HUDEP-2 (cell line): ENCODE measurements around the gene SLC22A17.

Source experiments
- DNase-seq, 76 experiments: peaks; one replicate each; lab custom pipeline; 2025; ENCODE audit not compliant: unreplicated experiment in 76 of 76; lab: John Stamatoyannopoulos, UW

SLC22A17 gene

DNA sequence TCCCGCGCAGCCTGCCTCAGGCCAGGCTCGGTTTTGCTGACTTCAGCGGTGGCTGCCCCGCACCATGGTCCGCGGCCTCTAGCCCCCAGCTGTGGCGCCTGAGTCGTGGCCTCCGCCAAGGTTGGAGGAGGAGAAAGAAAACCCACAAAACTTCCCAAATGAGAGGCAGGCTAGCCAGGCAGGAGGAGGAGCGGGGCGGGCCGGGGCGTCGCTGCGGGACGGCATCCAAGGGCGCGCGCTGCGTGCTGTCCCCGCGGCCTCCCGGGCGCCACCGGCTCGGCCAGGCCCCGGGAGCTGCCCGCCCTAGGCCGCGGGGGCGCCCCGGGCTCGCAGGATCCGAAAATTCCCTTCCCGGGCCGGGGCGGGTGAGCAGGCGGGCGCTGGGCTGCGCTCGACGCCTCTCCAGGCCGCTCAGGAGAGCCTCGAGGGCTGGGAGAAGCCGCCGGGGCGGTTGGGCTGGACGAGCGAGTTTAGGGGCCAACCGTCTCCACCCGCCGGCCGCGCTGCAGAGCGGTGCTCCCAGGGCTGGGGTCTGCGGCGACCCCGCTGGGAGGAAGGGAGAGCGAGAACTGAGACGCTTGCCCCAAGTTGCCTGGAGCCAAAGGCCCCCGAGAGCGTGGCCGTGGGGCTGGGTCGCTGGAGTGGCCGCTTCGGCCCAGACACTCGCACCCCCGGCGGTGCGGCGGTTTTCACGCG lies 12.5 kb upstream of the SLC22A17 start, which contains the start of gene EFS:
Gene EFS, minus strand, starts transcription at position 137 of the 696 bp plus-strand sequence. CDS start 147 bp downstream, outside the sequence.
- no peak for DNase-seq

DNA sequence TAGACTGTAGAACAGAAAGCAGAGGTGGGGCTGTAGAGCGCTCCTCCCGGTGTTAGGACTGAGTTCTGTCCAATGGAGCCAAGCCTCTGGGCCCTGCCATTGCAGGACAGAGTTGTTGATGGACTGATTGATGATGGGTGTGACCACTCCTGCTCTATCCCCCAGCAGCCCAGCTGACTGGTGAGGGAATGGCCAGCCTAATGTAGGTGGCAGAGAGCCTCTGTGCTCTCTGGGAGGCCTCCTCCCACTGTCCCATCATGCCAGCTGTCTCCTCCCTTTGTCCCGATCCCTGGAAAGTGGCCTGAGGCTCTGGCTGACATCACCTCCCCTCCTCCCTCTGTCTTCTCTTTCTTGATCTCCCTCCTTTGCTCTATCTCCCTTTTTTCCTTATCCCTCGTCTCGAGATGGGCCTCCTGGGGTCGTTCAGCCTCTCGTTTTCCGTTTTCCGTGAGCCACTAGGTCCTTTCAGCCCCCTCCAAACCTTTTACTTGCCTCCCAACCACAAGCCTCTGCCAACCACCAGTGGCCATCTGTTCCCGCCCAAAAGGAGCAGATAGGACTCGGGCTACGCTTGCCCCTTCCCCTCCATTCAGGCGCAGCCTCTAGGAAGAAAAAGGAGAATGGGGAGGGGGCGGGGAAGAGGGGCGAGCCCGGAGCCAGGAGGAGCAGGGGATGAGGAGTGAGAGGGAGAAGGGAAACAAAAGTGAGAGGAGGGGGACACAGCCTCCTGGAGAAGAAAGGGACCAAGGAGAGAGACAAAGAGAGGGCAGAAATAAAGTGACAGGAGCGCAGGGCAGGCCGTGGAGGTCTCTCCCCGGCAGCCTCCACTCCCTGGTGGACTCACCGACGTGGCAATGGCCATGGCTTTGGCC lies 11.7 kb upstream of the SLC22A17 start:
- DNase-seq = no peak

DNA sequence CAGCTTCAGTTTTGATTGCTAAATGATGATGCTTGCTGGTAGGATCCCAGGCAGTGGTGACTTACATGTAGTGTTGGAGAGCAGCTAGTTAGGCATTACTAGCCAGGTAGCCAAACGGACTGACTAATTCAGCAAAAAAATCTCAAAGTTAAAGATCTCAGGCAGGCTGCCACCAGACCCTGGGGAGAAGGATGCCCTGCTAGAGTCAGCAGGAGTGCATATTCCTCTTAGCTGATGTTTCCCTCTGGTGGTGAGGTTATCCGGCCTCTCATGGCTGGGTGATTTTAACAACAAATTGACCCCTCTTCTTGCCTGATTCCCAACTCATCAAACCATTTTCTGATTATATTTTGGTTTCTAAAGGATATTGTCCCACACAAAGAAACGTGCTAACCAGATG lies 9.5 kb upstream of the SLC22A17 start:
- no peak for DNase-seq

DNA sequence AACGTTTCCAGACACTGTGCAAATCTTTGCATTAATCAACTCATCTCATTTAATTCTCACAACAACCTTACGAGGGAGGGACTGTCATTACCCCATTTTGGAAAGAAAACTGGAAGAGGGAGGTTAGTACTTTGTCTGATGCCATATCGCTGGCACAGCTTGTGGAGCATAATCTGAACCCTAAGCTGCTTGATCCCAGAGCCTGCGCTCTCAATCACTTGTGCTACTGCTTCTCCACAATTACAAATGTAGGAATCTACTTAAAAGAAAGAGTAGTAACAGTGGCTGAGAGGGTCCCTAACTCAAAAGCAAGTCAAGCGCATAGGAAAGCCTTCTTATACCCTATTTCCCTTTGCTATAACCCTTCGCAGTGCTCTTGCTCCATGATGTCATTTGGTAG lies 9.1 kb upstream of the SLC22A17 start:
- DNase-seq = no peak

DNA sequence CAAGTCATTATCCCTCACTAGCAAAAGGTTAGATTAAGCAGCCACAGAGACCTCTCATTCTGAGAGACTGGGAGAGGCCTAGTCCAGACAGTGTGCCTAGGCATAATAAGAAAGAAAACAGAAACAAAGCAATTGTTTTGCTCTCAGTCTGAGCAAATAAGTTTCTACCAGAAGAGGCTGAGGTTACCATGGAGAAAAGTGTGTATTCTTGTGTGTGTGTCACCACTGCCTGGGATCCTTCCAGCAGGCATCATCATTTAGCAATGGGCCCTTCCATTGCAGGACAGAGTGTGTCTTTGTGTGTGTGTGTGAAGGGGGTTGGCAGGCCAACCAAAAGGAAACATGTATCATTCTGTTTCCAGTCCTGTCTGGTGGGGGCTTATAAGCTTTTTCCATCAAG lies 8.6 kb upstream of the SLC22A17 start:
- no peak for DNase-seq

DNA sequence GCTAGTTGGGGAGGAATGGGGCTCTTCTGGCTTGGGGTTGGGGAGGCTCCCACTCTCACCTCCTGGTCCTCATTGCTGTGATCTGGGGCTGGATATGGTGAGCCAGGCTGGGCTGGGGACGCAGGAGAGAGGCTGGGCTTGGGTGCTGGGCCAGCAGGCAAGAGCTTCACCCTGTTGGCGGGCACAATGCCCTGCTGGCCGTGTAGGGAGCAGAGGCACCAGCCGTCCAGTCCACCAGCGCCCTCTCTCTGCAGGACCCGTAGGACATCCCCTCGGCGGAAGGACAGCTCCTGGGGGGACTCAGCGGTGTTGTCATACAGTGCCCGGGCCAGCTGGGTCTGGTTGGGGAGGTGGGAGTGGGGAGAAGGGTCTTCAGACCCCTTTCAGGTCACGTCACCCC lies 7.8 kb upstream of the SLC22A17 start:
- peak in 10 of 76 experiments; percentile 2 to 31 (median 8) for DNase-seq

DNA sequence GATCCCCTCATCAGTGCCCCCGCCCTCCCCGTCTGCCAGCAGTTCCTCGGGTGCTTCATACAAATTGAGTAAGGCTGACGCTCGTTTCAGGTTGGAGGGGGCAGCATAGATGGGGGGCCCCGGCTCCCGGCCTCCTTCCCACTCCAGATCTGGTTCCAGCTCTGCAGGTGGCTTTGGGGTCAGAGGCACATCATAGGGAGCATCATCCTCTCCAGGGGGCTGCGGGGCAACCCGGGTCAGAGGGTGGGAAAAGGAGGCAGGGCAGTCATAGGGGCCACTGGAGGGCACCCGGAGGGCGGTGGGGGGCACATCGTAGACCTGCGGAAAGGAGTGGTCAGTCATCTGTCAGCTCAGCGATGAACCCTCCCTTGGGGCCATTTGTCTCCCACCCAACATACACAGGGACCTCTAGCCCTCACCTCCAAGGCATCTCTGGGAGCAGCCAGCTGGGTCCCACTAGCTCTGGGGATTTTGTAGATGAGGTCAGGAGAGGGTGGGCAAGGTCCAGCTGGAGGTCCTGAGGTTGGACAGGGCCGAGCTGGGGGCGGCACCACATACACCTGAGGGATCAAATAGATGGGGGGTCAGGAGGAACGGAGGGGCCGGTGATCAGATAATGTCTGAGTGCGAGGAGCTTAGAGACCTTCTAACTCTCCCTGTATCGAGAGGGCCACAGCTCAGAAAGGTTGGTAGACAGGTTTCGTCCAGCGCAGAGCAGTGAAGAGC lies 7.2 kb upstream of the SLC22A17 start:
- DNase-seq = no peak

DNA sequence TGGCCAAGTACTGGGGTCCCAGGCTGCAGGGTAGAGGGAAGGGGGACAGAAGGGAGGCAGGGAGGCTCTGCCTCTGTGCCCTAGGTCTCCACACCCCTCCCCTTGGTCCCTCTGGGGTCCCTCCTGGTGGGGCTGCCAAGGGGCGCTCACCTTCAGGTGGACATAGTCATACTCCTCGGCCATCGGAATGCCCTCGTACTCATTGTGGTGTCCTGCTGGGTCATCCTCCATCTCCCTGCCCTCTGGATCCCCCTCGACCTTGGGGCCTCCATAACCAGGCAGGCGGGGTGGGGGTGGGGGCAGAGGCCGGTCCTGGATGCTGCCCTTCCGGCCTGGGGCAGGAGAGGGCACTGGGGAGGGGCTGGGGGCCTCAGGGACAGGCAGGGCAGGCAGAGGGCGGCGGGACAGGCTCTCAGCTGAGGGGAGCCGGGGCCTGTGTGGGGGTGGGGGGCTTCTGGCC lies 6.5 kb upstream of the SLC22A17 start:
- no peak for DNase-seq

DNA sequence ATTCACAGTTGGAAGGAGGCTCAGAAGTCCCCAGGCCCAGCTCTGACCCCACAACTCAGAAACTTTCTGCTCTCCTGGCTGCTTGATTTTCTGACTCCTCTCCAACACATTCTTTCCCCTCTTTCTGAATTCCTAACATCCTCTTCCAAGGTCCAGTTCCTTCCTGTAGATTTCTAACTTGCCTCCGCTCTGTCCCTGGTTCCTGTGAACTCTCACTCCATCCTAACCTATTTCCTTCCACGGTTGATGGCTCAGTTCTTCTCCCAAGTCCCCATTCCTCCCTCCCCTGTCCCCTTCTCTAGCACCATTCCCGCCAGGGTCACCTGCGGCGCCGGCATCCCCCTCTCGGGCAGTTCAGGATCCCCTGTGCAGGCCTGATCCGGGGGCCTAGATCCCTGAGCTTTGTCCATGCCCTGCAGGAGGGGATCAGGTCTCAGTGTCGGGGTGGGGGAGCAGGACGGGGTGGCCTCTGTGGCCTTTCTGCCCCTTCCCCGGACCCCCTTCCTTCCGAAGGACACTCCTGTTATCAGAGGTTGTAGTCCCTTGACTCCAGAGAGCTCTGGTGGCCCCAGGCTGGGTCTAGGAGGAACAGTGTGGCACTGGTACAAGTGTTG lies 6.0 kb upstream of the SLC22A17 start:
- DNase-seq = no peak

DNA sequence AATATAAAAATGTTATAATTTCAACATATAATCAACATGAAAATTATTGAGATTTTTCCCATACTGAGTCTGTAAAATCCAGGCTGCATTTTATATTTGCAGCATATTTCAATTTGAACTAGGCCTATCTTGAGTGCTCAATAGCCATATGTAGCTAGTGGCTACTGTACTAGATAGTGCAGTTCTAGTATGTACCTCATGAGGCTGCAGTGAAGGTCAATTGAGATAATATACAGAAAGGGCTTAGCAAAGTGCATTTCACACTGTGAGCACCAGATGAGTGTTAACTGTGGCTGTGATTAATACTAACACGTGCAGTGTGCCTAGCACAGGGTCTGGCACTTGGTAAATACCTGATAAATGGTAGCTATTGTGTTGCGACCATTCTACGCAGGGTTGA lies 5.4 kb upstream of the SLC22A17 start:
- no peak for DNase-seq

DNA sequence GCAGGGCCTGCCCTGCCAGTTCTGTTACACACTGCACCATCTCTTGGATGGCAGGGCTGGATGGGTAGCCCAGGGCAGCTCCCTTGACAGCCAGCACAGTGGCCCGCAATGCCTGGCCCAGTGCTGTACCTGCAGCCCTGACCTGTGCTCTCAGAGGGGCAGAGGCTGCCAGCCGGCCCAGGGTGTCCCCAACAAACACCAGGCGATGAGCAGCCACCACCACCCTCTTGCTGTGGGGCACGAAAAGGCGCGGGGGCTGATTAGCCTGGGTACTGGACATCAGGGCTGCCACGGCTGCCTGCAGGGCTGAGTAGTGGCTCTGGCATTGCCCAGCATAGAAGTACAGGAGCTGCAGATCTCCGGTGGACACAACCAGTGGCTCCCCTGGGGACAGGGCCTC lies 4.6 kb upstream of the SLC22A17 start:
- no peak for DNase-seq

DNA sequence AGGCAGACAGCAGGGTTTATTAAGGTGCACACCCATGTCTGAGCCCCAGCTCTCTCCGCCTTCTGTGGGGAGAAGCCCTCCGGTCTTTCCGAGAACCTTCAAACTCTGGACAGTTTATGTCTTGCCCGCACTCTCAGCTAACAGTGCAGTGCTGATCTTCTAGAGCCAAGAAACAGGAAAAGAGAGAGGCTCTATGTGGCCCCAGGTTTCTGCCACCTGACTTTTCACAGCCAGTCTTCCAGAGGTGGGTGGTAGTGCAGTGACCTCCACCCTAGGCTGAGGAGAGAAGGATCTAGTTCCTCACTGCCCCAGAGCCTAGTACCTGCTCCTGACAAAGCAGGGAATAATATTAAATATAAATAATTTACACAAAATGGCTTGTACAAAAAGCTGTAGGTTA lies 4.0 kb upstream of the SLC22A17 start:
- no peak for DNase-seq

DNA sequence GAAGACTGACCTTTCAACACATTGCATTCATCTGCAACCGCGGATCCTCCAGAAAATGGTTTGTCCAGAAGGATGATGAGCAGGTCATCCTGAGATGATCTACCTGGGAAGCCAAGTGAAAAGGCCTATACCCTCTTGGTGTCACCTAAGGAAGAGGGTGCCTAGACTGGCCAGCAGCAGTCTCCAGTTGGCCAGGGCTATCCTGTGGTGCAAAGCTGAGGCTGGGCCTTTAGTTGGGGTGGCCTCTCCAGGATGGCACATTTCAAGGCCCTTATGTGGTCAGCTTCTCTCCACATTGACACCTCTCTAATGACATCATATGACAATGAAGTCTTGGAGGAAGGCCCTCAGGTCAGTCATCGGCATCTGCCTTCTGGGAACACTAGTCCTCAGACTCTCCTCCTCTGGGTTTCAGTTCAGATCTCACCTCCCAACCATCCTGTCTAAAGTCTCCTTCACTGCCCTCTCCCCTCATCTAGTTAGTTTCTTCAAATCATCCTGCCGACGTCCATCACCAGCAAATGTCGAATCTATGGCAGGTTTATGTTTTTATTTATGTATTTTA lies 3.3 kb upstream of the SLC22A17 start:
- DNase-seq = no peak

DNA sequence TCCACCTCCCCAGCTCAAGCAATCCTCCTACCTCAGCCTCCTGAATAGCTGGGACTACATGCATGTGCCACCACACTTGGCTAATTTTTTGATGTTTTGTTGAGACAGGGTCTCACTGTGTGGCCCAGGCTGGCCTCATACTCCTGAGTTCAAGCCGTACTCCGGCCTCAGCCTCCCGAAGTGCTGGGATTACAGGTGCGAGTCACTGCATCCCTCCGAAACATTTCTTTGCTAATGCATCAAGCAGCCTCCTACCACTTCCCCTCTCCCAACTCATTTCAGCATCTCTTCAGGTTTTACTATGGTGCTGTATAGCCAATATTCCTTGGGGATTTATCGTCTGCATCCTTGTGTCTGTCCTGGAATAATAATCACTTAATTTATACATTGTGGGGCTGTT lies 2.3 kb upstream of the SLC22A17 start:
- DNase-seq = no peak

DNA sequence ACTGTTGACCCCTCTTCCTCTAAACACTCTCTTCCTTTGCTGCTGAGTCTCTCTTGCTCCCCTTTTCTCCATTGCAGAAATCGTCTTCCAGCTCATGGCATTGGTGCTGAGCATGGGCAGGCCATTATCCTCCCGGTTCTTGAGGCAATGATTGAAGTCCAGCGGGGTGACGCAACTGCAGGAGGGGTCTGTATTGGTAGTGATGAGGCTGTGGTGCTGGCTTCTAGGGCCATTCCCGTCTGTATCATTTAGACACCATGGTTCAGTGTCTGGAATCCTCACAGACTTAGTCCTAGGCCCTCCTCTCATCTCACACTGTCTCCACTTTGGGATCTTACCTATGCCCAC lies 720 bp upstream of the SLC22A17 start:
- DNase-seq = no peak

DNA sequence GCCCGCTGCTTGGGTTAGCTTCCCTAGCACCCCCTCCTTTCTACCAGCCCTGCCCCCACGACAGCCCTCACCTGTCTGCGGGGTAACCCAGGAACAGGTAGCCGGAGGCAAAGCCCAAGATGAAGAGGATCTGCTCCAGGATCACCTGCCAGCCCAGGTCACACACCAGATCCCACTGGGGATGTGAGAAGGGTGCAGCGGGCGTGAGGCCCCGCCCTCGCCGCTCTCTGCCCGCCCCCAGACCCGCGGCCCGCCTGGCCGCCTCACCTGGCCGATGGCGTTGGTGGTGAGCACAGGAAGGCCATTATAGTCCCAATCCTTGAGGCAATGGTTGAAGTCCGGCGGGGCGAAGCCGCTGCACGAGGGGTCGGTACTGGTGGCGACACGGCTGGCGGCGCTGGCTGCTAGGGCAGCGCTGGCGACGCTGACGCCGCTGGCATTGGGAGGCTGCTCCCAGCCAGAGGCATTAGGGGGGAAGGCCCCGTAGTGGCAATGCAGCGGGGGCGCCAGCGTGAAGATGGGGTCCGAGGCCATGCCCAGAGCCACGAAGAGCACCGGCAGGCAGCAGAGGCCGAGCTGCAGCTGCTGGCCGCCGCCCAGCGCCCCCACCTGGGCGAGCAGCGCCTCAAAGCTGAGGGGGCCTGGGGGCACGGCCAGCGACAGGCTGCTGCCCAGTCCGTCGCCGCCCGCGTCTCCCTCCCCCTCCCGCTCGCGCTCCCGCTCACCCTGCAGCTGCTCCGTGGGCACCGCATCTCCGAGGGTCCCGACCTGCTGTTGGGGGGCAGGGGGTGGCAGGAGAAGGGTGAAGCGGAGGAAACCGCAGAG lies 794 bp downstream of the SLC22A17 start:
- no peak for DNase-seq

DNA sequence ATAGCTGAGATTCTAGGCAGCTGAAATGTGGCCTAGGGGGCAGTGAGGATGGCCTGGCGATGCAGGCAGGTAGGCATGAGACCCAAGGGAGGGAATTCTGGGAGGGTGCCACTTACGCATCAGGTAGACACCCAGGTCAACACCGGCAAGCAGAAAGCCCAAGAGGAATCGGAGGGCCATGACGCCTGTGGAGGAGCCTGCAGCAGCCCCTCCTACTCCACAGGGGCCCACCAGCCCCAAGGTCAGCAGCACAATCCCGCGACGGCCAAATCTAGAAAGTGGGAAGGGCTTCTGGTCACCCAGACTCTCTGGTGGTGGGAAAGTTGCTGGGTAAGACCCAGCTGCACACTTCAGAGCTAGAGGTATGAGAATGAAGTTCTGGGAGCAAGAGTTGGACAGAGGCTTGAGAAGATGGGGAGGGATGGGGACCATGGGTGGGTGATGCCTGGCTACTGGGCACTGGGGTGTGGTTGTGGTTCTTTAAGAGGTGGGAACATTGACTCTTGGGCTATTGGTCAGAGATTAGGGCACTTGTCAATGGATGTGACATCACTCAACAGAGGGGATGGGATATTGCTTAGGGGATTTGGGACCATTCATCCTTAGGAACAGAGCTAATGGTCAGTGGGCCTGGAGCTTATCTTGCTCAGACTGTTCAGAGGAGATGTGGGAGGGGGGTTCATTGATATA lies 3.4 kb downstream of the SLC22A17 start:
- no peak for DNase-seq

DNA sequence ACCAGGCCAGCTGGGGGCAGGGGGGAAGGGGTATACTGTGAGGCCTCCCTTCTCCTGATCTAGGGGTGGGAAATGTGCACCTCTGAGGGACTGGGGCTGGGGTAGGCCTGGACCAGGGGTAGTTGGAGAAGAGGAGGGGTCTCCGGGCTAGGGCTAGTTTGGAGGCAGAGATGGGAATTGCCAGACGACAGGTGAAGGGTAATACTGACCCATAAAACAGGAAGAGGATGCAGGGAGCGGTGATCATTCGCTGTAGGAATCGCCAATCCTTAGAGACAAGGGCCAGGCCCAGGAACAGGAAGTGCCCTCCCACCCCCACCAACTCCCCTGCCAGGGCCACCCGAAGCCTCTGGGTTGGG lies 4.4 kb downstream of the SLC22A17 start:
- DNase-seq = no peak
